Endothelial cell (in vitro differentiated cells): Measurements from ENCODE around the gene TMEM192. TPM values are rescaled to one million over a fixed set of nuclear protein-coding genes. Genes with fewer than 3 reads are reported as not detected.
"Not testable (repeated sequence)": the region's sequence is repeated elsewhere in the genome, so short reads cannot be mapped to it uniquely, and the experiment has no call there.

Source experiments
- DNase-seq: peaks from one replicate; pipeline ENCODE4 v3.0.0; 2021; ENCODE audit warnings: low spot score
- H3K27ac Mint-ChIP-seq: one replicate; pipeline ENCODE4 v1.8.0; 2021; ENCODE audit warnings: mixed read lengths, inconsistent platforms; ENCODE audit not compliant: unreplicated experiment
- H3K27me3 Mint-ChIP-seq: one replicate; pipeline ENCODE4 v1.8.0; 2021; ENCODE audit warnings: mild to moderate bottlenecking, moderate library complexity, mixed read lengths, inconsistent platforms; ENCODE audit not compliant: unreplicated experiment
- H3K36me3 Mint-ChIP-seq: one replicate; pipeline ENCODE4 v1.8.0; 2021; ENCODE audit warnings: mild to moderate bottlenecking, low read depth, mixed read lengths, inconsistent platforms; ENCODE audit not compliant: unreplicated experiment
- H3K4me1 Mint-ChIP-seq: one replicate; pipeline ENCODE4 v1.8.0; 2021; ENCODE audit warnings: mild to moderate bottlenecking, mixed read lengths, inconsistent platforms; ENCODE audit not compliant: unreplicated experiment
- H3K4me3 Mint-ChIP-seq: one replicate; pipeline ENCODE4 v1.8.0; 2021; ENCODE audit warnings: mild to moderate bottlenecking, mixed read lengths, inconsistent platforms; ENCODE audit not compliant: unreplicated experiment
- H3K9me3 Mint-ChIP-seq: one replicate; pipeline ENCODE4 v1.8.0; 2021; ENCODE audit warnings: mixed read lengths, inconsistent platforms; ENCODE audit not compliant: unreplicated experiment
- total RNA-seq: library from RNA; stranded (reverse); fragmentation: NEBNext Ultra II Directional; extraction: Animal tissue kit (Norgen Biotek cat#: 25700); gene quantifications from one replicate; pipeline ENCODE4 v1.2.1, GENCODE V29; 2021; ENCODE audit not compliant: unreplicated experiment
- TF ChIP-seq, protein P1 (sequence below): fragments of 200-600 bp; sonication (generic); IDR thresholded peaks from one replicate; pipeline ENCODE4 v1.5.0; 2021; ENCODE audit warnings: antibody characterized with exemption; ENCODE audit not compliant: unreplicated experiment

The TMEM192 gene
- total RNA-seq, 1 donor from 2014 or later, result 11.6 TPM

DNA sequence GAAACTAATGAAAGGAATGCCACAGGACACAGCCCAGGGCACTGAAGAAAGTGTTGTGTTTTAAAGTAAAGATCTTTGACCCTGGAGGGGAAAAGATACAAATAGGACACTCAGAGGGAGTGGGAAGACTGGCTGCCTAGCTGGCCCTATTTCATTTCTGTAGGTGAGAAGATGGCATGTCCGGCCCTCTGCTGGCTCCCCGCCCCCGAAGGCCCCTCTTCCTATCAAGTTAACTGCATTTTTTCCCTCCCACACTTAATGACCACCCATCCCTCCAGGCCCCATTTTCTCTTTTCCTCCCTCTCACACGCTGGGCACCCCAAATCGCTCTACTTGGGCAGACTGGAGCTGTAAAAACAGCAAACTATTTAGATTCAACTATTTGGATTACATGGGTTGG is 64.5 kb downstream of the TMEM192 start:
- DNase-seq, result no peak
- H3K4me1 Mint-ChIP-seq, result no peaks in the 10 kb centered on the region
- no peaks in the 10 kb centered on the region for H3K9me3 Mint-ChIP-seq
- TF ChIP-seq, protein P1, sequence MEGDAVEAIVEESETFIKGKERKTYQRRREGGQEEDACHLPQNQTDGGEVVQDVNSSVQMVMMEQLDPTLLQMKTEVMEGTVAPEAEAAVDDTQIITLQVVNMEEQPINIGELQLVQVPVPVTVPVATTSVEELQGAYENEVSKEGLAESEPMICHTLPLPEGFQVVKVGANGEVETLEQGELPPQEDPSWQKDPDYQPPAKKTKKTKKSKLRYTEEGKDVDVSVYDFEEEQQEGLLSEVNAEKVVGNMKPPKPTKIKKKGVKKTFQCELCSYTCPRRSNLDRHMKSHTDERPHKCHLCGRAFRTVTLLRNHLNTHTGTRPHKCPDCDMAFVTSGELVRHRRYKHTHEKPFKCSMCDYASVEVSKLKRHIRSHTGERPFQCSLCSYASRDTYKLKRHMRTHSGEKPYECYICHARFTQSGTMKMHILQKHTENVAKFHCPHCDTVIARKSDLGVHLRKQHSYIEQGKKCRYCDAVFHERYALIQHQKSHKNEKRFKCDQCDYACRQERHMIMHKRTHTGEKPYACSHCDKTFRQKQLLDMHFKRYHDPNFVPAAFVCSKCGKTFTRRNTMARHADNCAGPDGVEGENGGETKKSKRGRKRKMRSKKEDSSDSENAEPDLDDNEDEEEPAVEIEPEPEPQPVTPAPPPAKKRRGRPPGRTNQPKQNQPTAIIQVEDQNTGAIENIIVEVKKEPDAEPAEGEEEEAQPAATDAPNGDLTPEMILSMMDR, result no peak
- H3K4me3 Mint-ChIP-seq, result no peak overlapping the region
- no peaks in the 10 kb centered on the region for H3K36me3 Mint-ChIP-seq
- H3K27me3 Mint-ChIP-seq, result no peaks in the 10 kb centered on the region
- no peak overlapping the region for H3K27ac Mint-ChIP-seq

DNA sequence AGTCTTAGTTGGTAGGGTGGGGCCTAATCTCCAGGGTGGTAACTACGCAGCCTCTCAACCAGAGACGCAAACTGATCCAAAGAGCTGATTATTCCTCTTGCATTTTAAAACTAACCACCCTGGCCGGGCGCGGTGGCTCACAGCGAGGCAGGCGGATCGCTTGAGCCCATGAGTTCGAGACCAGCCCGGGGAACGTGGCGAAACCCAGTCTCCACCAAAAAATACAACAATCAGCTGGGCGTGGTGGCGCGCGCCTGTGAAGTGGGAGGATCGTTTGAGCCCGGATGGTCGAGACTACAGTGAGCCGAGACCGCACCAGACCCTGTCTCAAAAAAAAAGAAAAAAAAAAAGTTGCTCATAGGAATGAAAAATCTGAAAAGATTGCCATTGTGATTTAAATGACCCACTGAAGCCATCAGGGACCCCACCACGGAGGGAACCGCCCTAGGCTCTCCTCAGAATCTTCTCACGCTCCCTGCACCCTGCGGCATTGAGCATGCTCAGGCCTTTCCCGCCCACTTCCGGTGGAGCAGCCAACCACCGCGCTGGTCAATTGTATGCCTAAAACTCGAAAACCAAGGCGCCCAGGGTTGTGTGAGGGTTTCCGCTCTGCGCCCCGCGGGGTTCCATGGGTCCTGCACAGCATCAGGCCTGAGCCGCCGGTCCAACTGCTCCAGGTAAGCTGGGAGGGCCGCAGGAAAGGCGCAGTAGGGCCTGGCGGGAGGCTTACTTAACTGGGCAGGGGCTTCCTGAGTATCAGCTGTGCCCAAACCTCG is 81.0 kb downstream of the TMEM192 start, which contains the start of gene TRIM60:
Gene TRIM60, plus strand, starts transcription at position 564 of the 776 bp plus-strand sequence. CDS start 8,074 bp downstream, outside the sequence.
- Mint-ChIP-seq H3K36me3 (no peaks in the 10 kb centered on the region), H3K27ac (no peak within 1 kb of the TSS), H3K27me3 (no peaks in the 10 kb centered on the region), H3K4me1 (peaks cover 1% of the 10 kb centered on the region), H3K9me3 (no peaks in the 10 kb centered on the region), H3K4me3 (no peak within 1 kb of the TSS)
- no peak for DNase-seq
- TF ChIP-seq, protein P1, result no peak

DNA sequence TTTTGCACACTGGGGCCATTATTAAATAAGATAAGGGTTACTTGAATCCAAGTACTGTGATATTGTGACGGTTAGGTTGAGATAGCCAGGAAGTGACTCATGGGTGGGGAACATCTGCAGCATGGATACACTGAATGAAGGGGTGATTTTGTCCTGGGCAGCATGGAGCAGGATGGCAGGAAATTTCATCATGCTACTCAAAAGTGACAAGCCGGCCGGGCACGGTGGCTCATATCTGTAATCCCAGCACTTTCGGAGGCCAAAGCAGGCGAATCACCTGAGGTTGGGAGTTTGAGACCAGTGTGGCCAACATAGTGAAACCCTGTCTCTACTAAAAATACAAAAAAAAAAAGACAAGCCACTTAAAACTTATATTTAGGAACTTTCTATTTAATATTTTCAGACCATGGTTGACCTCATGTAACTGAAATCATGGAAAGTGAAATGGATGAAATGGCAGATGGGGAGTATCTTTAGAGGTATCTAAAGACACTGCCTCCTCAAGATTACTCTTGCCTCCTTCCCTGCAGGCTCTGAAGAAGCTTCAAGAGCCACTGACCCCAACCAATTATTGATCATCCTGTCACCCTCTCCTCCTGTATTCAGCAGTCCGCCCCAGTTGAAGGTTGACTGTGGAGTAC is 84.8 kb downstream of the TMEM192 start:
- no peak overlapping the region for H3K4me3 Mint-ChIP-seq
- no peaks in the 10 kb centered on the region for H3K36me3 Mint-ChIP-seq
- peaks cover 2% of the 10 kb centered on the region for H3K4me1 Mint-ChIP-seq
- no peak overlapping the region for H3K27ac Mint-ChIP-seq
- DNase-seq, result no peak
- H3K27me3 Mint-ChIP-seq, result no peaks in the 10 kb centered on the region
- H3K9me3 Mint-ChIP-seq, result no peaks in the 10 kb centered on the region
- TF ChIP-seq, protein P1, result no peak

DNA sequence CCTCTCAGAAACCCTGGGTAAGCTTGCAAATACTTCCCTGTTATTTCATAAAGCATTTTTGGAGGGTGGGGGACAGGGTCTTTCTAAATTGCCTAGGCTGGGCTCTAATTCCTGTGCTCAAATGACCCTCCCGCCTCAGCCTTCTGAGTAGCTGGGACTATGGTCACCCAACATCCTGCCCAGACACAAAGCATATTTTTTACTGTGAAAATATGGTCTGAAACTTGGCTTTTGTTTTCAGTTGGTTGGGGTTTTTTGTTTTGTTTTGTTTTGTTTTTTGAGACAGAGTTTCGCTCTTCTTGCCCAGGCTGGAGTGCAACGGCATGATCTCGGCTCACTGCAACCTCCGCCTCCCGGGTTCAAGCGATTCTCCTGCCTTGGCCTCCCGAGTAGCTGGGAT is 86.9 kb downstream of the TMEM192 start:
- H3K36me3 Mint-ChIP-seq, H3K4me3 Mint-ChIP-seq, H3K27ac Mint-ChIP-seq, H3K9me3 Mint-ChIP-seq, H3K4me1 Mint-ChIP-seq, DNase-seq, H3K27me3 Mint-ChIP-seq: not testable (repeated sequence)

Other genes starting within 250 kb of the TMEM192 start
- 0.85 TPM for gene APELA, start 235.7 kb downstream of the TMEM192 start, total RNA-seq
- gene TRIM61, start 135.2 kb downstream of the TMEM192 start, total RNA-seq, result 1.8 TPM
- not detected for gene TRIM60, start 80.9 kb downstream of the TMEM192 start, total RNA-seq
- not detected for gene TRIM75, start 59.0 kb downstream of the TMEM192 start, total RNA-seq
- gene KLHL2, start 94.7 kb upstream of the TMEM192 start, total RNA-seq, result 10.6 TPM
- 118 TPM for gene MSMO1, start 214.8 kb upstream of the TMEM192 start, total RNA-seq